Heart left ventricle (tissue), 16 donors: Measurements from ENCODE around the gene SEC11C. TPM values are rescaled to one million over a fixed set of nuclear protein-coding genes. Genes with fewer than 3 reads are reported as not detected.

Experiments used
- ATAC-seq, 4 donors: fragments of 200-7000 bp; cut with Tn5 transposase; one replicate each; pipeline ENCODE4 v1.9.1; 2020 to 2022; ENCODE audit warnings: moderate library complexity in 4 of 4, mild to moderate bottlenecking in 3 of 4, moderate number of reproducible peaks in 1 of 4
- DNase-seq, 5 donors: peaks; one replicate each; pipeline ENCODE4 v3.0.0-alpha.2; 2020
- H3K27ac ChIP-seq, 12 donors: fragments of 200-600 bp; sonication (generic) in 4 of 12; one replicate each; pipeline versions ENCODE4 v1.5.0 to v1.8.0; 2016 to 2022; ENCODE audit warnings: mild to moderate bottlenecking in 2 of 12
- H3K27me3 ChIP-seq, 9 donors: fragments of 200-600 bp; sonication (generic) in 2 of 9; one replicate each; pipeline versions ENCODE4 v1.5.1 to v1.8.0; 2016 to 2022; ENCODE audit warnings: mild to moderate bottlenecking in 3 of 9
- H3K36me3 ChIP-seq, 9 donors: fragments of 200-600 bp; sonication (generic) in 2 of 9; one replicate each; pipeline versions ENCODE4 v1.5.0 to v1.8.0; 2018 to 2022; ENCODE audit warnings: mild to moderate bottlenecking in 2 of 9
- H3K4me1 ChIP-seq, 12 donors: fragments of 200-600 bp; sonication (generic) in 4 of 12; one replicate each; pipeline versions ENCODE4 v1.5.0 to v1.8.0; 2016 to 2022; ENCODE audit warnings: mild to moderate bottlenecking in 3 of 12
- H3K4me3 ChIP-seq, 12 donors: fragments of 200-600 bp; sonication (generic) in 4 of 12; one replicate each; pipeline versions ENCODE4 v1.5.0 to v1.8.0; 2017 to 2022; ENCODE audit warnings: mild to moderate bottlenecking in 9 of 12, moderate library complexity in 4 of 12
- H3K9me3 ChIP-seq, 12 donors: fragments of 200-600 bp; sonication (generic) in 4 of 12; one replicate each; pipeline versions ENCODE4 v1.5.0 to v1.8.0; 2016 to 2022; ENCODE audit warnings: mild to moderate bottlenecking in 1 of 12
- POLR2A ChIP-seq, 2 donors: fragments of 450-650 bp; IDR thresholded peaks; one replicate each; pipeline ENCODE4 v1.6.1; 2017; ENCODE audit warnings: antibody characterized with exemption in 2 of 2, mild to moderate bottlenecking in 2 of 2, moderate library complexity in 2 of 2
- WGBS, 4 donors: extraction: QIAGEN DNeasy Blood & Tissue Kit in 2 of 4; methylation state at CpG; one replicate each; pipeline versions ENCODE4 v1.1.5 to v1.1.7; 2013 to 2018; 5-methylcytosine and 5-hydroxymethylcytosine counted together
- intact Hi-C, 10 donors: fragments of 100-400 bp; cut with DNase I; formaldehyde crosslinking; loops; one replicate each; pipeline versions ENCODE4 v1.11.1 to v1.14.2; 2022
- polyA plus RNA-seq, 2 donors: library from polyadenylated mRNA; stranded (reverse); fragments of 200-250 nt; gene quantifications; one replicate each; pipeline ENCODE4 v1.2.3, GENCODE V29; 2013
- total RNA-seq, 9 donors: library from RNA; depleted of rRNA in 2 of 9; stranded (reverse); fragments of >200 nt in 2 of 9; fragmentation: NEBNext Ultra II Directional in 3 of 9; extraction: Animal tissue kit (Norgen Biotek cat#: 25700) in 3 of 9; gene quantifications; one replicate each; pipeline versions ENCODE4 v1.1.0 to v1.2.4, GENCODE V29; 2016 to 2023
- TF ChIP-seq, protein P1 (sequence below), 12 donors: fragments of 200-600 bp; sonication (generic) in 4 of 12; IDR thresholded peaks; one replicate each; pipeline versions ENCODE4 v1.5.0 to v1.8.0; 2018 to 2022; ENCODE audit warnings: antibody characterized with exemption in 12 of 12, mild to moderate bottlenecking in 5 of 12
- donor health status: ischemic (EF 13 %, LVEDD 7.1; RV severe dilation, severe dysfunction).
- donor health status: healthy with polysubstance abuse.
- donor health status: DM: no; HTN: yes; CAD: no.
- donor health status: DM: no; HTN: no; CAD: no.
- donor health status: ischemic (EF 25% LVEDD 6.9; RV normal size, moderate dysfunction).
- donor health status: ischemic (EF 25% LVEDD 5.7; RV mildly dilated, moderate dysfunction).
- donor health status: healthy.
- donor health status: DM: yes; HTN: yes; CAD: no.
- donor health status: ischemic (EF 35%, LVEDD 5.7; RV mildly dilated, moderate dysfunction).
- donor health status: nonischemic (EF 11% LVEDD 7.7; RV severe dilation, severe dysfunction).
- donor health status: DM: yes; HTN: yes; CAD: no.
- donor health status: PGD.
- donor health status: ischemic (EF 29% LVEDD 5.4; RV normal size, mild dysfunction).
- donor health status: nonischemic (EF 23%, LVEDD 6.1; RV moderate dilation, normal function).

Gene SEC11C
- total and polyA plus RNA-seq, 11 donors: 10.2 to 73.9 (median 18.1) TPM

GRCh38 chr18:59159986-59160385 is 20.3 kb downstream of the SEC11C start:
- intact Hi-C loops: no loop called here
- WGBS, 4 donors: 83 to 96% (median 85%) methylated on average over 10 of the region's 10 CpGs
- no peak for TF ChIP-seq POLR2A (IDR thresholded peaks at IDR 0.05)
- TF ChIP-seq, protein P1, sequence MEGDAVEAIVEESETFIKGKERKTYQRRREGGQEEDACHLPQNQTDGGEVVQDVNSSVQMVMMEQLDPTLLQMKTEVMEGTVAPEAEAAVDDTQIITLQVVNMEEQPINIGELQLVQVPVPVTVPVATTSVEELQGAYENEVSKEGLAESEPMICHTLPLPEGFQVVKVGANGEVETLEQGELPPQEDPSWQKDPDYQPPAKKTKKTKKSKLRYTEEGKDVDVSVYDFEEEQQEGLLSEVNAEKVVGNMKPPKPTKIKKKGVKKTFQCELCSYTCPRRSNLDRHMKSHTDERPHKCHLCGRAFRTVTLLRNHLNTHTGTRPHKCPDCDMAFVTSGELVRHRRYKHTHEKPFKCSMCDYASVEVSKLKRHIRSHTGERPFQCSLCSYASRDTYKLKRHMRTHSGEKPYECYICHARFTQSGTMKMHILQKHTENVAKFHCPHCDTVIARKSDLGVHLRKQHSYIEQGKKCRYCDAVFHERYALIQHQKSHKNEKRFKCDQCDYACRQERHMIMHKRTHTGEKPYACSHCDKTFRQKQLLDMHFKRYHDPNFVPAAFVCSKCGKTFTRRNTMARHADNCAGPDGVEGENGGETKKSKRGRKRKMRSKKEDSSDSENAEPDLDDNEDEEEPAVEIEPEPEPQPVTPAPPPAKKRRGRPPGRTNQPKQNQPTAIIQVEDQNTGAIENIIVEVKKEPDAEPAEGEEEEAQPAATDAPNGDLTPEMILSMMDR (IDR thresholded peaks at IDR 0.05): no peak
- ATAC-seq (no peak), DNase-seq (no peak)
- Histone ChIP-seq H3K4me3 (no peak overlapping the region), H3K27ac (no peak overlapping the region), H3K27me3 (no peaks in the 10 kb centered on the region), H3K36me3 (peaks cover 0 to 43% (median 26%) of the 10 kb centered on the region in 9 donors), H3K4me1 (no peaks in the 10 kb centered on the region), H3K9me3 (no peaks in the 10 kb centered on the region)

DNA sequence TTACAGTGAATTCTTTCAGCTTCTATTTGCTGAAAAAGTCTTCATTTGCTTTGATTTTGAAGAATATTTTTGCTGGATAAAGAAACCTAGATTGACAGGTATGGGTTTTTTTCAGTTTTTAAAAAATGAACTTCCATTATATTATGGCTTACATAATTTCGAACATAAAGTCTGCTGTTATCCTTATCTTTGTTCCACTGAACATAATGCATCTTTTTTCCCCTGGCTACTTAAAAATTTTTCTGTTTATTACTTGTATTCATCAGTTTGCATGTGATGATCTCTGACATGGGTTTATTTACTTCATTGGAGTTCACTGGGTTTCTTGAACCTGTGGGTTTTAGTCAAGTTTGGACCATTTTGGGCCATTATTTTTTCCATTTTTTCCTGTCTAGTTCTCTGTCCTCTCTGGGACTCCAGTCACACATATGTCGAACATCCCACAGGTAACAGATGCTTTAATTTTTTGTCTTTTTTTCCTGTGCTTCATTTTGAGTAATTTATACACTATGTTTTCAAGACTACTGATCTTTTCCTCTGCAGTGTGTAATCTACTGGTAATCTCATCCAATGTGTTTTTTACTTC is 33.1 kb downstream of the SEC11C start:
- Histone ChIP-seq H3K4me3 (no peak overlapping the region), H3K36me3 (no peaks in the 10 kb centered on the region), H3K27ac (no peak overlapping the region), H3K27me3 (peaks cover 0 to 6% (median 0%) of the 10 kb centered on the region in 9 donors), H3K4me1 (no peaks in the 10 kb centered on the region), H3K9me3 (peaks cover 0 to 37% (median 22%) of the 10 kb centered on the region in 12 donors)
- TF ChIP-seq, protein P1 (IDR thresholded peaks at IDR 0.05): no peak
- TF ChIP-seq POLR2A (IDR thresholded peaks at IDR 0.05): no peak
- no peak for ATAC-seq
- 69 to 84% (median 80%) methylated on average over 2 of the region's 2 CpGs for WGBS, 4 donors
- intact Hi-C loops: no loop called here
- no peak for DNase-seq

DNA sequence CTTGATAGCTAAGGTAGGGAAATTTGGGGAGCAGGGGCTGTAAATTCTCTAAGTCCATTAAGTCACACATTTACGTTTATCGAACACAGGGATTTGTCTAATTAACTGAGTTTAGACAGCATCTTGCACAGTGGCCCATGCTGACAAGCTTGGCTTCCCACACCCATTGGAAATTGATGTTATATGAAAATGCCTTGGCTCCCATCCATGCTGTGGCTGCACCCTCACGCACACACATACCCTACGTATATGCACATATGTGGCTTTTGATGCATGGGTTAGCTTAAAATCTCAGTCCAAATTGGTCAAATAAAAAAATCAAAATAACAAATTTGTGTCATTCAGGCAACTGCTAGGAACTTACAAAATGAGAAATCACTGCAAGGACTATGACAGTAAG is 37.8 kb downstream of the SEC11C start:
- no peaks in the 10 kb centered on the region for H3K4me1 ChIP-seq
- WGBS, 4 donors: 88 to 96% (median 90%) methylated on average over 4 of the region's 4 CpGs
- DNase-seq (no peak), ATAC-seq (no peak)
- H3K4me3 ChIP-seq: no peak overlapping the region
- H3K9me3 ChIP-seq: peaks cover 0 to 19% (median 12%) of the 10 kb centered on the region in 12 donors
- TF ChIP-seq, protein P1 (IDR thresholded peaks at IDR 0.05): no peak
- TF ChIP-seq POLR2A (IDR thresholded peaks at IDR 0.05): no peak
- H3K27ac ChIP-seq: no peak overlapping the region
- H3K27me3 ChIP-seq: peaks cover 0 to 12% (median 0%) of the 10 kb centered on the region in 9 donors
- no peaks in the 10 kb centered on the region for H3K36me3 ChIP-seq
- intact Hi-C loops: no loop called here

DNA sequence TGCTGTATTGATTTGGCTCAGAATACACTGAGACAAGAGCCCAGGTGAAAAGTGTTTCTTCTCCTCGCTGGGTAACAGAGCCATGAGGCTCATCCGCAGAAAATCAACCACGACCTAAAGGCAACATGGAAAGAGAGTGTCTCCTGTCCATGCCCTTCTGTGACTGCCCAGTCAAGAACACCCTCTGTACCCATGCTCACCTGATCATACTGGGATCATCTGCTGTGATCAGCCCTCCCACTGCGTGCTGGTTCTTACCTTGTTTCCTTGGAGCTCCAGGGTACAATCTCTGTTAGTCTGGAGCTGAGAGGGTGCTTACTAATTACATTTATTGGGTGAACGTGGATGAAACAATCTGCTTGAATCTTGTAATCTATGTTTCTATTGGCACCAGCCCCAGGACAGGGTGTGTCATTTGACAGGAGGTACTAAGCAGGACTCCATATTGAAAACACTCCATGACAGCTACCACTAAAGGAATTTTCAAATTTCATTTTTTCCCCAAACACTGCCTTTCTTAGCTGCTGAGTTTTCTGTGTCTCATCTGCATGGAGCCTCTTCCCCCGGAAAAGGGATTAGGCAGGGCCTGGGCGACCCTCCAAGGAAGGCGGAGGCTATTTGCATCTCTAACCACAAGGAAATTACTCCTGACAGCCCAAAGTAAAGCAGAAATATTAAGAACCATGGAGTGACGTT is 40.6 kb downstream of the SEC11C start:
- 54 to 71% (median 66%) methylated on average over 9 of the region's 9 CpGs for WGBS, 4 donors
- DNase-seq: no peak
- intact Hi-C loops: loop anchor here in 1 of 10 donors (10.0 kb wide), 1 partner anchor 85 kb away; no protein-coding TSS in a partner anchor
- peaks cover 0 to 12% (median 0%) of the 10 kb centered on the region in 9 donors for H3K27me3 ChIP-seq
- no peaks in the 10 kb centered on the region for H3K4me1 ChIP-seq
- H3K4me3 ChIP-seq: no peak overlapping the region
- no peak for TF ChIP-seq POLR2A (IDR thresholded peaks at IDR 0.05)
- TF ChIP-seq, protein P1 (IDR thresholded peaks at IDR 0.05): no peak
- no peaks in the 10 kb centered on the region for H3K36me3 ChIP-seq
- H3K9me3 ChIP-seq: no peaks in the 10 kb centered on the region
- no peak for ATAC-seq
- H3K27ac ChIP-seq: no peak overlapping the region
